ENCODE measurements around the gene LY6G5B. TPM values are rescaled to one million over a fixed set of nuclear protein-coding genes. Genes with fewer than 3 reads are reported as not detected.

The LY6G5B gene
- total RNA-seq, 4 donors from 2014 or later, result 11.4 to 63.7 (median 13.9) TPM

GRCh38 chr6:31624070-31624469 is 45.7 kb upstream of the LY6G5B start:
- DNase-seq (ENCODE audit: low spot score in 2 of 2), result no peak
- peaks cover 58% of the 10 kb centered on the region for H3K36me3 ChIP-seq
- TF ChIP-seq EP300 (IDR thresholded peaks at IDR 0.05), result no peak
- TF ChIP-seq POLR2A (IDR thresholded peaks at IDR 0.05), result no peak
- TF ChIP-seq POLR2AphosphoS5 (IDR thresholded peaks at IDR 0.05), result no peak
- no peak for TF ChIP-seq CTCF (IDR thresholded peaks at IDR 0.05)
- H3K27ac ChIP-seq, result no peak overlapping the region
- whole genome bisulfite sequencing, result 80% methylated on average over 9 of the region's 10 CpGs
- H3K4me1 ChIP-seq, result peaks cover 24% of the 10 kb centered on the region
- H3K9me3 ChIP-seq, result no peaks in the 10 kb centered on the region
- no peak overlapping the region for H3K4me3 ChIP-seq
- no peaks in the 10 kb centered on the region for H3K27me3 ChIP-seq

- no peaks in the 10 kb centered on the region for H3K9me3 ChIP-seq
- WGBS, result 87% methylated on average over 10 of the region's 10 CpGs
- no peak for DNase-seq (ENCODE audit: low spot score in 2 of 2)
- no peak for TF ChIP-seq POLR2AphosphoS5 (IDR thresholded peaks at IDR 0.05)
- no peak for TF ChIP-seq POLR2A (IDR thresholded peaks at IDR 0.05)
- TF ChIP-seq CTCF (IDR thresholded peaks at IDR 0.05), result no peak
- no peak for TF ChIP-seq EP300 (IDR thresholded peaks at IDR 0.05)
- H3K4me3 ChIP-seq, result no peak overlapping the region
- no peak overlapping the region for H3K27ac ChIP-seq
- peaks cover 87% of the 10 kb centered on the region for H3K36me3 ChIP-seq
- H3K4me1 ChIP-seq, result peaks cover 10% of the 10 kb centered on the region
- H3K27me3 ChIP-seq, result no peaks in the 10 kb centered on the region
Measured at GRCh38 chr6:31626952-31627351, 42.8 kb upstream of the LY6G5B start.

- Histone ChIP-seq H3K36me3 (peaks cover 95% of the 10 kb centered on the region), H3K27ac (no peak overlapping the region), H3K9me3 (no peaks in the 10 kb centered on the region), H3K27me3 (no peaks in the 10 kb centered on the region), H3K4me1 (peaks cover 2% of the 10 kb centered on the region), H3K4me3 (no peak overlapping the region)
- WGBS, result 94% methylated on average over 19 of the region's 19 CpGs
- TF ChIP-seq POLR2A (IDR thresholded peaks at IDR 0.05) (no peak), EP300 (IDR thresholded peaks at IDR 0.05) (no peak), CTCF (IDR thresholded peaks at IDR 0.05) (no peak), POLR2AphosphoS5 (IDR thresholded peaks at IDR 0.05) (no peak)
- DNase-seq (ENCODE audit: low spot score in 2 of 2), result no peak
Measured at GRCh38 chr6:31627690-31628287, 42.0 kb upstream of the LY6G5B start.

GRCh38 chr6:31629014-31629413 is 40.8 kb upstream of the LY6G5B start:
- DNase-seq (ENCODE audit: low spot score in 2 of 2), result no peak
- WGBS, result 81% methylated on average over 7 of the region's 7 CpGs
- TF ChIP-seq POLR2AphosphoS5 (IDR thresholded peaks at IDR 0.05), result no peak
- TF ChIP-seq CTCF (IDR thresholded peaks at IDR 0.05), result no peak
- TF ChIP-seq POLR2A (IDR thresholded peaks at IDR 0.05), result no peak
- TF ChIP-seq EP300 (IDR thresholded peaks at IDR 0.05), result no peak

GRCh38 chr6:31630177-31630934 is 39.4 kb upstream of the LY6G5B start:
- 73% methylated on average over 25 of the region's 25 CpGs for WGBS
- DNase-seq (ENCODE audit: low spot score in 2 of 2), result no peak
- H3K4me1 ChIP-seq, result no peaks in the 10 kb centered on the region
- H3K9me3 ChIP-seq, result no peaks in the 10 kb centered on the region
- H3K36me3 ChIP-seq, result peaks cover 100% of the 10 kb centered on the region
- no peak overlapping the region for H3K4me3 ChIP-seq
- no peaks in the 10 kb centered on the region for H3K27me3 ChIP-seq
- no peak overlapping the region for H3K27ac ChIP-seq
- TF ChIP-seq CTCF (IDR thresholded peaks at IDR 0.05), result no peak
- no peak for TF ChIP-seq EP300 (IDR thresholded peaks at IDR 0.05)
- TF ChIP-seq POLR2A (IDR thresholded peaks at IDR 0.05), result no peak
- no peak for TF ChIP-seq POLR2AphosphoS5 (IDR thresholded peaks at IDR 0.05)

More at GRCh38 chr6:31629014-31629413, 40.8 kb upstream of the LY6G5B start:
- no peaks in the 10 kb centered on the region for H3K9me3 ChIP-seq
- H3K36me3 ChIP-seq, result peaks cover 100% of the 10 kb centered on the region
- no peak overlapping the region for H3K27ac ChIP-seq
- no peaks in the 10 kb centered on the region for H3K27me3 ChIP-seq
- H3K4me1 ChIP-seq, result no peaks in the 10 kb centered on the region
- no peak overlapping the region for H3K4me3 ChIP-seq

All from suprapubic skin (tissue), 4 donors.